NCI-H1417 treated with DMSO at 0.1 percent for 48 hours (cell line): ENCODE measurements around the gene SERTAD2.

Experiments used
- DNase-seq: peaks from one replicate; lab custom pipeline; 2025; lab: John Stamatoyannopoulos, UW

The SERTAD2 gene

DNA sequence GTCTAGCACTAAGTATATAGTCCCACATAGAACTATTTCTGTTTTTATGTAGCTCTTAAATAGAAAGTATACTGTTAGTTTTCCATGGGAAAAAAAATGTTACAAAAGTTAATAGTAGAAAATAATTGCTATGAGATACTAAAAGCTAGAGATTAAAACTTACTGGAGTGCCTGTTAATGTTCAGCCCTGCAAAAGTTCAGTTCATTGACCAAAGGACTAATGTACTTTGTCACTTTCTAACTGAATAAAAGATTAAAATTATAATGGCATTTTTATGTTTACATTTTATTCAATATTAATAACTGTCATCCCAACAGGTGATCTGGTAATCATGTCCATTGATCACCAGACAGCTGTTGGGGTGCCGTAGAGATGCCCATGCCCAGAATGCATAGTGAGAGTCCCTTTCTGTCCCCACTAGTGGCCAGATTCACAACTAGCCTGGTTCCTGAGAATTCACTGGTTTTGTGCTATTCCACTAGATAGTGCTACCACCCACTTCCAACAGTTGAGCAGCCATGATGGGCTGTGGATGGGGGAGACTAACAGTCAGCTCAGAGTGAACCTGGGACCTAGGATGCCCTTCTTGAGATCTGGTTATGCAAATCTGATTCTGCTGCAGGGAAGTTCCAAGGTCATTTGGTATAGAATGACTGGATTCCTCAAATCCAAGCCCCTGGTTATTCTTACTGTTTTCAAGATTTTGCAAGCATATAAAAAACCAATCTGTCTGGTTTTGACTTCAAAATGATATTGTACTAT lies 71.8 kb downstream of the SERTAD2 start:
- DNase-seq, result no peak
